Ureter (tissue), 1 donor: ENCODE results near the gene RADIL. TPM values are rescaled to one million over a fixed set of nuclear protein-coding genes. Genes with fewer than 3 reads are reported as not detected.
A peak's percentile ranks its signal among the peaks of the same experiment; 100 is the strongest.

Experiments used
- DNase-seq: peaks from one replicate; pipeline ENCODE4 v3.0.0-alpha.2; 2020; ENCODE audit warnings: low spot score
- total RNA-seq: library from RNA; stranded (reverse); gene quantifications from one replicate; pipeline ENCODE4 v1.2.4, GENCODE V29; 2023
- donor health status: DM: yes; HTN: yes; CAD: no.

RADIL gene
- total RNA-seq, 1 donor from 2014 or later = 4.7 TPM

DNA sequence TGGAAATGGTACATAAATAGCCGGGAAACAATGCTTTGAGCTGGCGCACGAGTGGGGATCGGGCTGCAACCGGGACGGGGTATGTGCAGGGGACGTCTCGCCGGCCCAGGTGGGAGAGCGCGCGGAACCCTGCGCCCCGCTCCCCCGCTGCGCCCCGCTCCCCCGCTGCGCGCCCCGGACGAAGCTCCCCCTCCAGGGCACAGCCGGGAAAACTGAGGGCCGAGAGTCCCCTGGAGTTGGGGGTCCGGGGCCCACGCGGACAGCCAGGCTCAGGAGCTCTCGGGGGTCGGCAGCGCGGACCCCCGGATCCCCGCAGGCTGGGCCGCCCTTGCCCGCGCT is 514 bp downstream of the RADIL start:
- DNase-seq = no peak

GRCh38 chr7:4882169-4883032 is 1.1 kb downstream of the RADIL start:
- DNase-seq = peak; percentile 64

GRCh38 chr7:4880218-4880617 is 3.3 kb downstream of the RADIL start:
- no peak for DNase-seq

- DNase-seq = no peak
Observed at GRCh38 chr7:4879396-4880081, 4.0 kb downstream of the RADIL start.

- DNase-seq = no peak
Observed at GRCh38 chr7:4878336-4879335, 4.9 kb downstream of the RADIL start.

DNA sequence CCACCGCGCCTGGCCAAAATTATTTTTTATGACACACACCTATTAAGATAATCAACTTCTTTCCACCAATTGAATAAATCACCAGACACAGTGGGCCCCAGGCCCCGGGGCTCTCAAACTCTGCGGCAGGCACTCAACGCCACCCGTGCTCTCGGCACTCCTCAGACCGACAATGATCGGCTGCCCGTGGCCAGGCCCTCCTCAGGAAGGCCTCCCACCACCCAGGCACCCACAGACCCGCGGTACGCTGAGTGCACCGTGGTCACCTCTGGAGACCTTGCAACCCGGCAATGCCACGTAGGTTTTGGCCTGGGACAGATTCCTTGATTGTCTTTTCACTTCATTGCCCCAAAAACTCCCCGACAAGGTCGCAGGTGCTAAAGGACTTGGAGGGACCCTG is 6.9 kb downstream of the RADIL start:
- no peak for DNase-seq

DNA sequence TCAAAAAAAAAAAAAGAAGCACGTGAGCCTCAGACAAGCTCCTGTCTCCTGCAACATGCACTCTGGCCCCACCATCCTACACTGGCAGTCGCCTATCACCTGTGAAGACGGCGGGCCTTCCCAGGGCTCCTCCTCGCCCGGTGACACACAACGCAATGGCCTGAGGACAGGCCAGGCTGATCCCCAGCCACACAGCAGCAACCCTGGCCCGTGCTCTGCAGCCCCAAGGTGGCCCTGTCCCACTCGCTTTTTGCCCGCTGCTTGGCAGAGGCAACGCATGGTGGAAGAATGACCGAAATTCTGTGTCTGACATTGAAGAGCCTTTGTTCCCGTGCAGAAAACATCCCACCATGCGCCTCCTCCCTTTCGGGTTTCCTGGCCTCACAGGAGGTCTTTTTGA is 8.1 kb downstream of the RADIL start:
- DNase-seq = no peak

GRCh38 chr7:4873071-4873944 is 10.2 kb downstream of the RADIL start:
- DNase-seq = no peak

DNA sequence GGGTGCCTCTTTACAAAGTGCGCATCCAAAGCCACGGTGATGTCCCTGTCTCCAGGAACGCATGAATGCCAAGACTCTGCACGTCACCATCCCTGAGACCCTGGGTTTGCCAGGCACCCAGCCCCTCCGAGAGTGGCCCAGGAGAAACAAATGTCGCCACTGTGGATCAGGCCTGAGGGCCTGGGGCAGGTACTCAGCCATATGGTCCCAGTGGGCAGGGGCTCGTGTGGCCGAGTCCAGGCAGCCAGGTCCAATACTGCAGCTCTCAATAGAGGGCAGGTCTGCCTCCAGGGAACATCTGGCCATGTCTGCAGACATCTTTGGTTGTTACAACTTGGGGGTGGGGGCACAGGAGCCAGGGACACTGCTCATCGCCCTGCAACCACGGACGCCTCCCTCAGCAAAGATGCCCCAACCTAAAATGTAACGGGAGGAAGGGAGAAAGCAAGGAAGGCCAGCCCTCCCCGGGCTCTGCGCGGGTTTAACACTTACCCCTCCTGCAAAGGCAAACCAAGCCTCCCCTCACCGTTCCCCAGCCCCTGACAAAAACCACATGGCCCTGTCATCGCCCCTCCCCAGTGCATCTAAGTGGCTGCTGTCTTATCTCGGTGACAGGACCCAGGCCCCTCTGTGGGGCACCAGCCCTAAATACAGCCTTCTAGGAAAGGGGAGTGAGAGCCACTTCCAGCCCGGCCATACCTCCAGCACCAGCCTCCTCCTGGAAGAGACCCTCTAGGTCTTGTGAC is 11.4 kb downstream of the RADIL start:
- DNase-seq = no peak

DNA sequence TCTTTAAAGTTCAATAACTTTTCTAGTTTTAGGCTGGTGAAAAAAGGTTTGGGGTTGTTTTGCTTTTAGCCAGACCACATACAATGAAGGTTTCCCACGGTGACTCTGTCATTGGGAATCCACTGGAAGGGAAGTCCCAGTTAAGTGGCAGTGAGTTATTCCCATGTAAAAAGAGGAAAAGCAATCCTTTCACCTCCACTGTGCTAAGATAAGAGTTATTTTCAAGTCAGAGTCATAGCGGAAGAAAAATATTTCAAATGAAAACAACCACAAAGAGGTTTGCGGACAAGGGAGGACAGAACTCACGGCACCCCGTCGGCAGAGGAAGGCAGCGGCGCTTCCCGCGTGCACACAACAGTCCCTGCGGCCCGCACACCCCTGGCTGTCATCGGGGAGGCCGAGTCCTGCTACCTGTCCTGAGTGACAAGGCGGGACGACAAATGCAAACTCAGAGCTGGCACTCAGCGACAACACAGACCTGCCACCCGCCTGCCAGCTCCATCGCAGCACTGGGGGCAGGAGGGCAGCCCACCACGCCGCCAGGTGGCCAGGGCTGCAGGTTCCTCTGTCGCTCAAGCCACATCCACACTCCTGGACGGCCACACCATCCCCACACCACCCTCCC is 12.3 kb downstream of the RADIL start:
- DNase-seq = no peak

- no peak for DNase-seq
Observed at GRCh38 chr7:4868493-4868892, 15.0 kb downstream of the RADIL start.

GRCh38 chr7:4866528-4867496 is 16.7 kb downstream of the RADIL start:
- no peak for DNase-seq

DNA sequence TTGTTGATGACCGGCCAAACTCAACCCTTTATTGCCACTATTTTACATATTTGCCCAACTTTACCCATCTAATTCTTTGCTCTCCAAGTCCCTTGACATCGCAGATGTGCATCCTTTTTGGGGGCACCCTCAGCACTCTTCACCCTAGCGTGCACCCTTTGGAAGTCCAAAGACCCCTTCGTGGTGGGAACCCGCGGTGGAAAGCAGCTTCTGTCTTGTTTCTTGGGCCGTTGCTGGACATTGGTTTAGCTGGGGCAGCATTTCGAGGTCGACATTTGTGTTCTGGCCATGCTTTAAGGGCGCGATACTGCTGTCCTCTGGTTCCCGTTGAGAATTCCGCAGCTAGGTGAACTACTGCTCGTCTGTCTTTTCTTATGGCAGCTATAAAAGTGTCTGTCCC is 21.4 kb downstream of the RADIL start:
- no peak for DNase-seq

DNA sequence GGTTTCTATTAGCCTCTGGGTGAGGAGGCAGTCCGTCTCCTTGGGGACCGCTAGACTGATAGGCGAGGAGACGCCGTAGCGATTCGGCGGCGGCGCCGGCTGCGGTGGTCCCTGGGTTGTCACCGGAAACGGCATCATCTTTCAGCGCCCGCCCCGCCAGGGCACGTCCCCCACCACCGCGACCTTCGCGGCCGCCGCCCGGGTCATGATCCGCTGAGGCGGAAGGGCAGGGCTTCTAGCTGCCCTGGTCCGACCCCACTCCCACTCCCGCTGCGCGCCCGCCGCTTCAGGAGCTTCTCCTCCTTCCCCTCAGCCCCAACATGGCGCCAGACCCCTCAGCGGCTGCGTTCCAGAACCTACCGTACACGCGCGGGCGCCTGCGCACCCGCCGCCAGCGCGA is 21.8 kb downstream of the RADIL start, which contains the start of gene PAPOLB:
Gene PAPOLB (minus strand): TSS at position 358 of the 400 bp plus-strand sequence. CDS start 220 bp downstream, at position 138.
- DNase-seq = no peak

GRCh38 chr7:4861227-4861626 is 22.3 kb downstream of the RADIL start:
- DNase-seq = no peak

GRCh38 chr7:4857189-4857588 is 26.3 kb downstream of the RADIL start:
- DNase-seq = no peak

DNA sequence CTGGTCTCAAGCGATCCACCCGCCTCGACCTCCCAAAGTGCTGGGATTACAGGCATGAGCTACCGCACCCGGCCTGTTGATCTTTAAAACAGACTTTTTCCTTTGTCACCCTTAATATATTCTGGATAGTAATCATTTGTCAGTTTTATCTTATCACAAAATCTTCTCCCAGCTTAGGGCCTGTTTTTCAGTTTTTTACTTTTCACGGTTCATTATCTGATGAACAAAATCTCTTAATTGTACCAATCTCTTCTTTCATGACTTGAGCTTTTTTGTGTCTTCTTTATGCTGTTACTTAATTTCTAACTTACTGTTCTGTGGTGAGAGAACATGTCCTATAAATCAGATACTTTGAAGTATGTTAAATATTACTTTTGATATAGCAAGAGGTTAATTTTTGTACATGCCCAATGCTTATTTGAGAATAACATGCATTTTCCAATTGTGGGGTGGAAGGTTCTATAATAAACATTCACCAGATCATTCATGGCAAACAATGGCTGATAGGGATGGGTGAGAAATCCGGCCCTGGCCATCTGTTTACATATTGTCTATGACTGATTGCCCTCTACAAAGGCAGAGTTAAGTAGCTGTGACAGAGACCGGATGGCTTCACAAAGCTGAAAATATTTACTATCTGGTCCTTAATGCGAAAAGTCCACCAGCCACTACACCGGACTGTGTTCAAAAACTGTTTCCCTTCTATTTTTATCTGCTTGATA is 27.0 kb downstream of the RADIL start:
- no peak for DNase-seq

DNA sequence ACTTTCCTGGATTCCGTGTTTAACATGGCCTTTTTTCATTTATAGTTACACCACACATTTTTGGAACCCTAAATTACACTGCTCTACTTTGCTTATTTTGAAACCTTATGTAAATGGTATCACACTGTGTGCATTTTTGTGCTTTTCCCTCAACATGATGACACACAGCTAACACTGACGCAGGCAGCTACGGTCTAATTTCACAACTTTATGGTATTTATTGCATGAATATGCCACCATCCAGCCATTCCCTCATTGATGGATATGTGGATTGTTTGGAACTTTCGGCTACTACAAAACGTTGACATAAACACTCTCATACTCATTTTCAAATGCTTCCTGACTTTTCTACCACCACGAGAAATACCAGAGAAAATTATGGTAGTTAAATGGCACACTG is 28.6 kb downstream of the RADIL start:
- no peak for DNase-seq
